HG02678 (cell line): ENCODE measurements around the gene ZFYVE28.

Experiments
- ATAC-seq: cut with Tn5 transposase; IDR thresholded peaks from one replicate; pipeline ENCODE4 v1.9.1; 2021; ENCODE audit warnings: mild to moderate bottlenecking, moderate library complexity; ENCODE audit not compliant: unreplicated experiment

ZFYVE28 gene

GRCh38 chr4:2252530-2253091, 165.8 kb downstream of the ZFYVE28 start:
- ATAC-seq = no peak

GRCh38 chr4:2251795-2252529, 166.5 kb downstream of the ZFYVE28 start:
- no peak for ATAC-seq

- ATAC-seq = no peak
These were observed 167.2 kb downstream of the ZFYVE28 start for GRCh38 chr4:2251073-2251794.

- no peak for ATAC-seq
These were observed 167.9 kb downstream of the ZFYVE28 start for GRCh38 chr4:2250357-2251072.

DNA sequence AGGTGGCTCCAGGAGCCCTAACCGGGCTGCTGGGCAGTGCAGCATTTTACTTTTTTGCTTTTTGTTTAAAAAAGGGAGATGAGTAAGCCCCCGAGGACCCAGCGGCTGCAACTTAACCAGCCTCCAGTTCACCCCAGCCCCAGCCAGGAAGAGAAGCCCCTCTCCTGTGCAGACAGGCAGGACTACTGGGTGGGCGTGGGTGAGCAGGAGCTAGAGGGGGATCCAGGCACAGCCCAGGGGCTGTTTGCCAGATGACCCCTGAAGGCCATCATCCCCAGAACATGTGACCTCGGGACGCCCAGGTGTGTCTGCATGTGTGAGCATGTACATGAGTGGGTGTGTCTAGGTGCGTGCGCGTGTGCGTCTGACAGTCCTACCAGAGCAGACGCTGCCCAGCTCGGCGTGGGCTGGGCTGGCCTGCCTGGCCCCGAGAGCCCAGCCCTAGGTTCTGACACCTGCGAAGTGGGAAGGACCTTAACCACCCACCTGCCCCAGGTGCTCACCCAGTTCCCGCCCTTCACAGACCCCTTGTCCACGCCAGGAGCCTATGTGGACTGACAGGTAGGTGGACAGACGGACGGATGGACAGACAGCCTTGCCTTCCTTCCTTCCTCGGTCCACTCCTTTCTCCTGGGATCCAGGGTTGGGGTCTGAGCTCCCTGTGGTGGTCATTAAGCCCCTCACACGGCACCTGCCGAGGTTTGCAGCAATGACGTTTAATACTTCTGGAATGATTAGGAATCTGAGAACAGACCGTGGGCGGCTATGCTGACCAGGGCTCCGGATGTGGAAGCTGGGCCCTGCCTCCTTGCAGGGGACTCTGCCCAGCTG, 168.7 kb downstream of the ZFYVE28 start:
- ATAC-seq = no peak

DNA sequence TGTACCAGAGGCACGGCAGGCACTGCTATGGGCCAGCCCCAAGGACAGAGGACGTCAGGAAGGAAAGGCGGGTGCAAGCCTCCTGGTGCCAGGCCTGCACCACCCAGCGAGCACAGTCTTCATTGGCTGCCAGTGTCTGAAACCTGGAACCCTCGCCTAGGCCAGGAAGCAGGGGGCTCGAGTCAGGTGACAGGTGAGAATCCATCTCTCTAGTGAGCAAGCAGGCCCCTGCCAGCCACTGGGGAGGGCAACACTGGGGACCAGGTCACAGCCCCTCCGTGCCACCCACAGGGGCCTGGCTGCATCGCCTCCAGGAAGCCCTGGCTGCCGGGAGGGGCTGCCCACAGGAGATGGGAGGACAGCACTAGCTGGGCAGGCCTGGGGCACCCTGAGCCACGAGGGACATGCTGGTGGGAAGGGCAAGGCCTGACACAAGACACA, 169.6 kb downstream of the ZFYVE28 start:
- no peak for ATAC-seq

GRCh38 chr4:2248044-2248780, 170.2 kb downstream of the ZFYVE28 start:
- no peak for ATAC-seq

- ATAC-seq = no peak
These were observed 171.1 kb downstream of the ZFYVE28 start for GRCh38 chr4:2247128-2248043.

DNA sequence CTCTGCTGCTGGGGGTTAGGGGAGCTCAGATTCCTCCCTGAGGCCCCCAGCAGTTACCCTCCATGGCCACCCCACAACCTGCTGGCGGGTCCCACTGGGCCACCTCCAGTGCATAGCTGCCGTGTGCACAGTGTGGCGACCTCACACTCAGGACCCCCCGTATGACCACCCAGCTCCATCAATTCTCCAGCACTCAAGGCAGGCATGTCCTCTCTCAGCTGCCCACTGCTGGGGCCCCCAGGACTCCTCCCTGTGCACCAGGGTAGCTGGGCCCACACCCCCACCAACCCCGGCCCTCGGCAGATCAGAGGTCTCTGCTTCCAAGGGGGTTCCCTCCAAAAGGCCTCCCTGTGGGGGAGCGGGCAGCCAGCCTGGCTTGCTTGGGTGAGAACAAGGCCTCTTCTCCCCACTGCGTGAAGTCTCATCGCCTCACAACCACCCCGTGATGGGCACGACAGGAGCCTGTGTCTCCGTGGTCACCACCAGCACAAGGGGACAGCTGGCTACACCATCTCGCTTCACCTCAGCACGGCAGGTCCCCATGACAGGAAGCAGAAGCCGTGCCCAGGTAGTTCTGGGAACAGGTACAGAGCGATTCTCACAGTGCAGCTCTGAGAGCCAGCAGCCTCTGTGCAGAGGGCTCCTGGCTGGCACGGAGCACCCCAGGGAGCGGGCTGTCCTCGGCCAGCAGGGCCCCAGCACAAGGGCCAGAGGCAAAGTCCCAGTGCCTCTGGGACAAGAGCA, 171.9 kb downstream of the ZFYVE28 start:
- ATAC-seq = no peak

DNA sequence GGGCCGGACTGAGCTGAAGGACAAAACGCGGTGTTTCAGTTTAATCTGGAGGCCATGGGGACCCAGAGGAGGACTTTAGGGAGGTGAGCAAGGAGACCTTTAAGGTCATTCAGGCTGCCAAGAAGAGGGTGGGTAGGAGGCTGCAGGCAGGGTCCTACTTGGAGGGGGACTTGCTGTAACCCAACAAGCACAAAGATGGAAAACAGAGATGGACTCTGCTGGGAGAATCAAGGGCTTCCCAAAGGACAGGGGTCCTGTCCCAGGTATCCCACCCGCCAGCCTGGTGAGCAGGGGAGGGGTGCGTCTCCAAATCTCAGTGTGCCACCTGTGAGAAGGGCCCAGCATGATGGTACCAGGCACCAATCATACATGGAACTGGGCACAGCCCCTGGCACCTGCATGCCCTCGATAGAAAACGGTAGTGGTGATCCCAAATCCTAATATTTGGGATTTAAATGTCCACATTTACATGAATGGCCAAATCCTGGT, 172.6 kb downstream of the ZFYVE28 start:
- no peak for ATAC-seq

GRCh38 chr4:2245057-2245786, 173.2 kb downstream of the ZFYVE28 start:
- ATAC-seq = no peak

DNA sequence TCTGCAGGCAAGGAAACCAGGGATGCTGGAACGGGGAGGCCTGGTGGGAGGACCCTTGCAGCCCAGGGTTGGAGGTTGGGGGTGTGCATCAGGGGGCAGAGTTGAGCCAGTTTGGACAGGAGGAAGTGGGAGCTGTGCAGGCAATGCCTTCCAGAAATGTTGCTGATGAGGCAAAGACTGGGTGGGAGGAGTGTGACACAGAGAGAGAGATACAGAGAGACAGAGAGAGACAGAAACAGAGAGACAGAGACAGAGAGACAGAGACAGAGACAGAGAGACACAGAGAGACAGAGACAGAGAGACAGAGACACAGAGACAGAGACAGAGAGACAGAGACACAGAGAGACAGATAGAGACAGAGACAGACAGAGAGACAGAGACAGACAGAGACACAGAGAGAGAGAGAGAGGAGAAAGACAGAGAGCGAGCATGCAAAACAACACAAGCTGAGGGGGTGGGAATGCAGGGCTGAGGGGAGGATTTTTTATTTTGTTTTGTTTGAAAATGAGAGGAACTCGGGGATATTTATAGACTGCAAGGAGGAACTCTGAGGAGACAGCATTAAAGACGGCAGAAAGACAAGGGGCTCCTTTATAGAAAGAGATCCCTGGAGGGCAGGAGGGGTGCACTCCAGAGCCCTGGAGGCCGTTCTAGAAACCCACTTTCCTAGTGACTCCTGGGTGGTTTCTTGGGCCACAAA, 174.6 kb downstream of the ZFYVE28 start:
- no peak for ATAC-seq

- ATAC-seq = peak; percentile 93
These were observed 176.8 kb downstream of the ZFYVE28 start, which contains the start of the genes HAUS3 and POLN for GRCh38 chr4:2241410-2242353. Gene HAUS3, minus strand, starts transcription at chr4:2242121. Its CDS starts 1,175 bp downstream, at chr4:2240946. Gene POLN, minus strand, starts transcription at chr4:2242121. Its CDS starts 12,890 bp downstream, at chr4:2229231.

DNA sequence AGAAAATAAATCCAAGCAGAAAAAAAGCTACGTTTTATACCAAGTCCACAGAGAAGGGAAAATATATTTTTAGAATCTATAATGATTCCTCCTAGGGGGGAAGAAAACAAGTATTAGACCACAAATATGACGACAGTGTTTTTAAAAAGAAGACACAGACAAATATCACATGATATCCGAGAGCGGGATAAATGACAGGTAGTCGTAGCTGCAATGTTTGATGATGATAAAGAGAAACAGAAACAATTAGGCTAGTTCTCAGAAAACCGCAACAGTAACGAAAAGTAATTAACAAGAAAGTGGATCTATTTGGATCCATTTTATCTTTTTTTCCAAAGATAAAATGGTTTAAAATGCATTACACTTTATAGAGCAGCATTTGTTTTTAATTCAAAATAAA, 177.4 kb downstream of the ZFYVE28 start:
- ATAC-seq = no peak

DNA sequence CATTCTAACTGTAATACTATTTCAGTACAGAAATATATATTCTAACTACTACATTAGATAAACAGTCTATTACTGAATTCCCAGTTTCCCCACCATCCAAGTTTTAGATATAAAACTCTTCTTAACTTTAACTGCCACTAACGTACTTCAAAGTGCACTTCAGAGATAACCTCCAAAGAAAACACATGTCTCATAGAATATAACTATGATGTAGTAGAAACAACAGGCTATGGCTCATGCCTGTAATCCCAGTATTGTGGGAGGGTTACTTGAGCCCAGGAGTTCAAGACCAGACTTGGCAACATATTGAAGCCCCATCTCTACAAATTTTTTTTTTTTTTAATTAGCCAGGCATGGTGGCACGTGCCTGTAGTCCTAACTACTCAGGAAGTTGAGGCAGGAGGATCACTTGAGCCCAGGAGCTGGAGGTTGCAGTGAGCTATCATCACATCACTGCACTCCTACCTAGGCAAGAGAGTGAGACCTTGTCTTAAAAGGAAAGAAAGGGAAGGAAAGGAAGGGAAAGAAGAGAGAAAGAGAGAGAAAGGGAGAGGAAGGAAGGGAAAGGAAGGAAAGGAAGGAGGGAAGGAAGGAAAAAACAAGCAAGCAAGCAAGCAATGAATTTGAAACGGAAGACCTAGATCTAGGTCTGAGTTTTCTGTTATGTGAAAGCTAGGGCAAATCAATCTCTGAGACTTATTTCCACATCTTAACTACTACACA, 181.3 kb downstream of the ZFYVE28 start:
- ATAC-seq = no peak
